GM21447 (cell line): Measurements from ENCODE around the gene CORIN.
"Not testable (repeated sequence)": the region's sequence is repeated elsewhere in the genome, so short reads cannot be mapped to it uniquely, and the experiment has no call there.

Source experiments
- ATAC-seq: cut with Tn5 transposase; IDR thresholded peaks from one replicate; pipeline ENCODE4 v1.9.1; 2021; ENCODE audit not compliant: unreplicated experiment

The CORIN gene

GRCh38 chr4:47771020-47771419 is 66.8 kb downstream of the CORIN start:
- ATAC-seq: no peak

DNA sequence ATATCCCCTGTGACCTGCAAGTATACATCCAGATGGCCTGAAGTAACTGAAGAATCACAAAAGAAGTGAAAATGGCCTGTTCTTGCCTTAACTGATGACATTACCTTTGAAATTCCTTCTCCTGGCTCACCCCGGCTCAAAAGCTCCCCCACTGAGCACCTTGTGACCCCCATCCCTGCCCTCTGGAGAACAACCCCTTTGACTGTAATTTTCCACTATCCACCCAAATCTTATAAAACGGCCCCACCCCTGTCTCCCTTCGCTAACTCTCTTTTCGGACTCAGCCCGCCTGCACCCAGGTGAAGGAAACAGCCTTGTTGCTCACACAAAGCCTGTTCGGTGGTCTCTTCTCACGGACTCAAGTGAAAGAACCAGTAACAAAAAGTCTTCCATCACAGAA is 69.9 kb downstream of the CORIN start:
- ATAC-seq: not testable (repeated sequence)

DNA sequence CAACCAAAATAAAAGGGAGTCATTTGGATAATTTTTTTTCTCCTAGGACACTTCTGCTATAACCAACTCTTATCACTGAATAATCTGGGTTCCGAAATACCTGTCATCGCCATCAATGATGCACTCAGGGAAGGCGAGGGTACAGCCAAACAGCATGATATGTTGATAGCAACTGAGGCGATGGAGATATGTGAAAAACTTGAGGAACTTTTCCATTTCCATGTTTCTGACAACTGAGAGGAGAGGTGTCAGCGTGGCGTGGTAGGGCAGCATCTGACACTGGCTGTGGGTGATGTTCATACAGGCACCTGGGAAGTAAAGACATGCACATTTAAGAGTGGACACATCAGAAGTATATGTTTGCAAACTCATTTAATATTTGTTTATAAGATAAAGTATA is 74.6 kb downstream of the CORIN start:
- no peak for ATAC-seq

DNA sequence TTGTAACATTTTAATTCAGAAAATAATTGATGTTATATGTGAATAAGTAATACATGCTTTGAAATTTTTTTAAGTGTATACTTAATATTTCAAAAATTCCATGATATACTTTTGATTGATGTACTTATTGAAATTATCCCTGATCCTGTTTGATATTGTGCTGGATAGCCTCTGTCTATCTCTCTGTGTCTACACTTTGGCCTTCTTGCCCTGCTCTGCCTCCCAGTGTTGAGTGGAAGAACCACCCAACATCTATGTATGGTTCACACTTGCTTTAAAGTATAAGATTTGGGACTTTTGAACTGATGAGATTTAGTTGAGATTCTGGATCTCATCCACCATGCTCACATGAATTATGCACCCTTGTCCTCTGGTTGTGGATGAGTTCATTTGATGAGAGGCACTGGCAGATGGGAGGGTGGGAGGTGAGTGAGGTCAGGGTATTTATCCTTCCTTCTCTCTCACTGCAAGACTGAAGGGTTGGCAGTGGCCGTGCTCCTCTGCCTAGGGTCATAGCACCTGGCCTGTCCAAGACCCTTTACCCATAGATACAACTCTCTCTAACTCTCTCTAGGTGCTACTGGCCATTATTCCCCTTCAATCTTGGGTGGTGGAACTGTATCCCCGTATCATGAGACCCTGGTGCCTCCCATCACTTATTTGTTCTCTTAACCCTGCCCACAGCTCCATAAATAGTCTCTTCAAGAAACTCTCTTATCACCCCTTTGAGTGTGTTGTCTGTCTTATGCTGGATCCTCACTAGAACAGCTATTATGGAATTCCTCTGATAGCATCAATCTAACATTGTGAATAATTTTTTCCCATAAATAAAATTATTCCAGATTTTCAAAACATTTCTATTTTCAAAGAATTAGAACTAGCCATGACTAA is 75.2 kb downstream of the CORIN start:
- no peak for ATAC-seq

GRCh38 chr4:47753316-47753715 is 84.6 kb downstream of the CORIN start:
- not testable (repeated sequence) for ATAC-seq

DNA sequence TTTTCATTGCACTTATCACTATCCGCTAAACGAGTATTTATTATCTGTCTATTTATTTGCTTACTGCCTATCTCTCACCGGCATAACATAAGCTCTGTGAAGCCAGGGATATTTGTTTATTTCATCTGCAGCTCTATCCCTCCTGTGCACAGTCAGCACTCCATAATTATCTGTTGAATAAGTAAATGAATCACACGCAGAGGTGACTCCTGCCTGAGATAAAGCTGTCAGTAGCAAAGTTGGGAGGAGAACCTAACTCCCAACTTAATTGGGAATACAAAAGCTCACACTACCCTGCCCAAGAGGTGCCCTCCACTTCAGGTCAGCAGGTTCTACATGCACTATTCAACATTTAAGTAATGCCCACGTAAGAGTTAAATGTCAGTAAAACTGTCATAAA is 85.7 kb downstream of the CORIN start:
- no peak for ATAC-seq

DNA sequence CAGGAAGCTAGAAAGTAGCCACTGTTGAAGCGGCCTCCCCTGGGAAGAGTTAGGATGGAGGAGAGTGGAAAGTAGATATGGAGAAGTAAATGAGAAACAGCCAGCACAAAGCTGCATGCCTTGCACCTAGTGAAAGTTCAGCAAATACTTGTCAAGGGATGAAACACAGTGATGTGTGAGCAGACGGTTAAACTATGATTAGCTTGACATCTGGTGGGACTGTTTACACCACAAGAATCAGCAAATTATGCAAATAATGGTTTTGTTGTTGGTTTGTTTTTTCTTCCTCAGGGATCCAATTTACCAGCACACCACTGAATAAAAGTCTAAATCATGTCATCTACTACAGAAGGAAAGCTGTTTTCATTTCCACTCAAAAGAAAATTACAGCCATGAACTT is 87.1 kb downstream of the CORIN start:
- no peak for ATAC-seq

DNA sequence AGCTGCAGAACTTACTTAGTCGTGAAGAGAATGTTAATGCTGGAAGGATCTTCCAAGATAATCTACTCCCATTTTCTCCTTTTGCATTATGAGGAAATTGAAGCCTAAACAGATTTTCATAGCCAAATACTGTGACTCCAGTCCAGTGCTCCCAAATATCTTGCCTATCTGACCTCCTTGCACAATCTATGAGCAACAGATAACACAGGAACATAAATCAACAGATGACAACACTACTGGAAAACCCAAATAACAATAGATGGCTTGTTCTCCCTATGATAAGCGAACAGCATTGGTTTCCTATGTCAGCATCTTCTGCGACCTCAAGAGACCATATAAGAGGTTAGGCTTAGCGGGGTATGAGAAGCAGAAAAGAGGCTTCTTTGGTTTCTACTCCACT is 88.0 kb downstream of the CORIN start:
- ATAC-seq: no peak

GRCh38 chr4:47749060-47749459 is 88.8 kb downstream of the CORIN start:
- no peak for ATAC-seq

- no peak for ATAC-seq
Measured at GRCh38 chr4:47747846-47748494, 89.9 kb downstream of the CORIN start.

GRCh38 chr4:47747211-47747610 is 90.7 kb downstream of the CORIN start:
- no peak for ATAC-seq

DNA sequence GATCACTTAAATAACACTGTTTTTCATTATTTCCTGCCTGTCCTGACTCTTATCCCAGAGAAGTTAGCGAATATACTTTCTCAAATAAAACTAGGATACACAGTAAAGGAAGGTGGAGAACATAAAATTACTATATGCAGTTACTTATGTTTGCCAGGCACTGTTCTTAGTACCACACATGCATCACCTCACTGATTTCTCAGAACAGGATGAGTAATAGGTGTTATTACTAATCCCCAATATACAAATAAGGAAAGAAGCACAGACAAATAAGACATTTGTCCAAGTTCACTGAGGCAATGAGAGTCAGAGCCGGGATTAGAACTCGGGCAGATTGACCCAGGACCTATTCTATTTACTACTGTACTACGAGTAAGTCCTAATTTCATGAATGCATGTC is 91.7 kb downstream of the CORIN start:
- no peak for ATAC-seq

- ATAC-seq: no peak
Measured at GRCh38 chr4:47744843-47745382, 93.0 kb downstream of the CORIN start.

- no peak for ATAC-seq
Measured at GRCh38 chr4:47744253-47744652, 93.6 kb downstream of the CORIN start.

DNA sequence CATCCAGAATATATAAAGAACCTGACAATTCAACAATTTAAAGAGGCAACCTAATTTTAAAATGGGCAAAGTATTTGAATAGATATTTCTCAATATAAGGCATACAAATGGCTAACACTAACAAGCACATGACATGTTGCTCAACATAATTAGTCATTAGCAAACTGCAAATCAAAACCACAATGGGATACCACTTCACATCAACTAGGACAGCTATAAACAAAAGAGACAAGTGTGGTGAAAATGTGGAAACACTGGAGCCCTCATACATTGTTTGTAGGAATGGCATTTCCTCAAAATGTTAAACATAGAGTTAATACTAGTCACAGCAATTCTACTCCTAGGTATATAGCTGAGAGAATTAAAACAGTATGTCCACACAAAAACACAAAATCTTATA is 96.7 kb downstream of the CORIN start:
- ATAC-seq: no peak

DNA sequence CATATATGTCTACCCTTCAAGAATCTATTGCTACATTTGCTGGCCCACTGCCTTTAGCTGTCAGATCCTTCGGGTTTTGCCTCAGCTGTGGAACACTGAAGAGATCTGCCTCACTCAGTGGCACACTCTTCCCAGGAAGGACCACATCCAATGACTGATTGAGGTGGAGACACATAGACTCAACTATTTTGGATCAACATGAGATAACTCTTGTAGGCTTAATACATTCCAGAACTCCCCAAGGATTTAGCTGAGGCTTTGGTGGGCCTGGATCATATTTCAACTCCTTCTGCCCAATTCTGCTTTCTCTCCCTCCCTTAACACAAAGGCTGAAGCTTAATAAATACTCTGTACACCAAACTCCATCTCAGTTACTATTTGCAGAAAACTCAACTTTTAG is 100.5 kb downstream of the CORIN start:
- ATAC-seq: no peak

DNA sequence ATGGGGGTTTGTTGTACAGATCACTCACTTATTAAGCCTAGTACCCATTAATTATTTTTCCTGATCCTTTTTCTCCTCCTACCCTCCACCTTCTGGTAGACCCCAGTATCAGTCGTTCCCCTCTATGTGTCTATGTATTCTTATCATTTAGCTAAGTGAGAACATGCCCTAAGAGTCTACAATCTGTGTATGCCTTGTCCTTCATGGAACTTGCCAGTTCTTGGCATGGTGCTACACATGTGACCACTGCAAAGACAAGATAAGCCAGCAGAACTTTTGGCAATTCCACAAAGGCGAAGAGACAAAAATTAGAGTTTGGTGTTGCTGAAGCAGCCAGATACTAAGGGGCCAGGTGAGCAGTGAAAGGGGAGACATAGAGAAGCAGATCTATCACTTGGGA is 101.3 kb downstream of the CORIN start:
- ATAC-seq: no peak

GRCh38 chr4:47736146-47736545 is 101.7 kb downstream of the CORIN start:
- ATAC-seq: no peak

DNA sequence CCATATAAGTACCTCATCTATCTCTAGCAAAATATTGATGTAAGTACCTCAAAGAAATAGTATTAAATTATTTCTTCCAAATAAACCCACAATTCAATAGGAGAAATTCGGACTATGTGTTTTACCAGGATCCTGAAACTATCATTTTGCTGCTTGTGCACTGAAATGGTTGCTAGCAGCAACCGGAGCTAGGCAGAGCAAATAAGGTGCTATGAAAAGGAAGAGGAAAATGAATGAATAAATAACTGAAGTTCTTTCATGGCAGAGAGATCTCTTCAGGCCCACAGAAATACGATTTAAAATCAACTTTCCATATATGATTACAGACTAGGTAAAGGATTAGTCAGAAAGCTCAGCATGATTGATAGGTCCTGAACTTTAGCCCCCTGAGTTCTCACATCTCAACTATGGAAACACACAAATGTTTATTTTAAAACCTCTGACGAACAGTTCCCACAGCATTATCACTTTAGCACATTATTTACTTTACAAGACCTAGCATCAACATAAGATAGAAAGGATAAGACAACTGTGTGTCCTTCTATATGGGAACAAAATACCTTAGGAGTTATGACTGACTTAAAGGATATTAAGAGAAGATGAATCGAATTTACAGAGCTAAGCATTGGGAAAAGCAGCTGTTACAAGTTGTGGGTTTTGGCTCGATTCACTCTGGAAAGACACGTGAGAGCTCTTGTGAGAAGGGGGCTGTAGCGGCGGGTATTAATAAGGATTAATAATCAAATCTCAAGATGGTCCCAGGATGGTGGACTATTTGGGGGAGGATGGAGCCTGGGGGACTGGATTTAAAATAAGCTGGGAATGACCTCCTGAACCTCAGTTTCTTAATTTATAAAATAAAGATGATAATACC is 104.3 kb downstream of the CORIN start:
- ATAC-seq: no peak

DNA sequence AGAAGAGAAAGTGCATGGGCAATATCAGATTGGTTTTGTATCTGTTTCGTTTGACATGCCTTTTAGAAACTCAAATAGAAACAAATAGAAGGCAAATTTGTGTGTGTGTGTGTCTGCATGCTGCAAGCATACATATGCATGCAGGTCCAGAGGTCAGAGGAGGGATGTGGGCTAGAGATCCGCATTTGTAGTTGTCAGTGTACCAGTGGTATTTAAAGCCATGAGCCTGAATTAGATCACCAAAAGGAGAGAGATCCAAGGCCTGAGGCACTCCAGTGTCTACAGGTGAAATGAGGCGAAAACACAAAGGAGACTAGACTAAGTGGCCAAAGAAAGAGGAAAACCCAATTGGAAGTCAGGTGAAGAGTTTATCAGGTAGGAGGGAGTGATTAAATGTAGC is 106.7 kb downstream of the CORIN start:
- no peak for ATAC-seq

- ATAC-seq: no peak
Measured at GRCh38 chr4:47729131-47729680, 108.7 kb downstream of the CORIN start.
